ACC112 (cell line): ENCODE results near the gene OTX1.

Source experiments
- H2AFZ ChIP-seq: fragments of 200-600 bp; sonication (generic); one replicate; pipeline ENCODE4 v1.6.0; 2017; ENCODE audit warnings: antibody characterized with exemption, low read length; ENCODE audit not compliant: unreplicated experiment
- H3K27ac ChIP-seq: fragments of 200-600 bp; sonication (generic); 2 replicates; pipeline ENCODE4 v1.5.1; 2014; ENCODE audit warnings: low read depth, mild to moderate bottlenecking, antibody characterized with exemption, low read length, moderate library complexity
- H3K27me3 ChIP-seq: fragments of 200-600 bp; sonication (generic); 2 replicates; pipeline ENCODE4 v1.6.1; 2014; ENCODE audit warnings: mild to moderate bottlenecking, antibody characterized with exemption, low read length, moderate library complexity, mixed read lengths; ENCODE audit not compliant: insufficient read depth
- H3K36me3 ChIP-seq: fragments of 200-600 bp; sonication (generic); 2 replicates; pipeline ENCODE4 v1.6.1; 2016; ENCODE audit warnings: mild to moderate bottlenecking, antibody characterized with exemption, low read length, moderate library complexity, mixed read lengths; ENCODE audit not compliant: insufficient read depth
- H3K4me1 ChIP-seq: fragments of 200-600 bp; sonication (generic); one replicate; pipeline ENCODE4 v1.6.1; 2016; ENCODE audit warnings: low read length, mixed read lengths; ENCODE audit not compliant: insufficient read depth, unreplicated experiment, control insufficient read depth
- H3K4me3 ChIP-seq: fragments of 200-600 bp; sonication (generic); 2 replicates; pipeline ENCODE4 v1.5.1; 2014; ENCODE audit warnings: mild to moderate bottlenecking, low read depth, low read length
- H3K79me2 ChIP-seq: fragments of 200-600 bp; sonication (generic); one replicate; pipeline ENCODE4 v1.6.0; 2016; ENCODE audit warnings: low read length; ENCODE audit not compliant: control insufficient read depth, unreplicated experiment, insufficient read depth

Gene OTX1

GRCh38 chr2:63023444-63023843 is 27.2 kb upstream of the OTX1 start:
- Histone ChIP-seq H3K4me1 (no peaks in the 10 kb centered on the region), H3K27me3 (no peaks in the 10 kb centered on the region), H3K36me3 (no peaks in the 10 kb centered on the region), H2AFZ (no peak overlapping the region), H3K4me3 (no peak overlapping the region), H3K79me2 (no peaks in the 10 kb centered on the region), H3K27ac (no peak overlapping the region)

GRCh38 chr2:63027220-63027619 is 23.4 kb upstream of the OTX1 start:
- no peak overlapping the region for H3K27ac ChIP-seq
- no peak overlapping the region for H3K4me3 ChIP-seq
- H3K36me3 ChIP-seq = 0 out of 2 replicates have a peak, but pooled peaks cover 7% of the 10 kb centered on the region
- H3K27me3 ChIP-seq = no peaks in the 10 kb centered on the region
- H2AFZ ChIP-seq = no peak overlapping the region
- H3K4me1 ChIP-seq = peaks cover 7% of the 10 kb centered on the region
- H3K79me2 ChIP-seq = no peaks in the 10 kb centered on the region

GRCh38 chr2:63029058-63029457 is 21.6 kb upstream of the OTX1 start:
- Histone ChIP-seq H3K79me2 (no peaks in the 10 kb centered on the region), H2AFZ (no peak overlapping the region), H3K4me1 (peaks cover 8% of the 10 kb centered on the region), H3K4me3 (no peak overlapping the region), H3K36me3 (0 out of 2 replicates have a peak, but pooled peaks cover 7% of the 10 kb centered on the region), H3K27ac (no peak overlapping the region), H3K27me3 (no peaks in the 10 kb centered on the region)

GRCh38 chr2:63034526-63034925 is 16.1 kb upstream of the OTX1 start:
- Histone ChIP-seq H3K4me3 (no peak overlapping the region), H3K4me1 (peaks cover 16% of the 10 kb centered on the region), H3K79me2 (no peaks in the 10 kb centered on the region), H3K27me3 (no peaks in the 10 kb centered on the region), H2AFZ (no peak overlapping the region), H3K27ac (0 out of 2 replicates have a peak overlapping the region, but pooled peaks have one; percentile 3), H3K36me3 (0 out of 2 replicates have a peak, but pooled peaks cover under 1% of the 10 kb centered on the region)

GRCh38 chr2:63035169-63035568 is 15.5 kb upstream of the OTX1 start:
- Histone ChIP-seq H3K27me3 (no peaks in the 10 kb centered on the region), H2AFZ (no peak overlapping the region), H3K27ac (0 out of 2 replicates have a peak overlapping the region, but pooled peaks have one; percentile 3), H3K4me1 (peaks cover 16% of the 10 kb centered on the region), H3K79me2 (no peaks in the 10 kb centered on the region), H3K4me3 (no peak overlapping the region), H3K36me3 (no peaks in the 10 kb centered on the region)

- H3K27me3 ChIP-seq = no peaks in the 10 kb centered on the region
- H3K27ac ChIP-seq = no peak overlapping the region
- H3K4me1 ChIP-seq = peaks cover 16% of the 10 kb centered on the region
- H3K36me3 ChIP-seq = no peaks in the 10 kb centered on the region
- H3K79me2 ChIP-seq = no peaks in the 10 kb centered on the region
- H2AFZ ChIP-seq = no peak overlapping the region
- H3K4me3 ChIP-seq = no peak overlapping the region
Measured at GRCh38 chr2:63035660-63036059, 15.0 kb upstream of the OTX1 start.

GRCh38 chr2:63038034-63038433 is 12.6 kb upstream of the OTX1 start:
- Histone ChIP-seq H3K4me1 (peaks cover 16% of the 10 kb centered on the region), H2AFZ (no peak overlapping the region), H3K36me3 (no peaks in the 10 kb centered on the region), H3K27me3 (no peaks in the 10 kb centered on the region), H3K4me3 (no peak overlapping the region), H3K27ac (no peak overlapping the region), H3K79me2 (no peaks in the 10 kb centered on the region)

GRCh38 chr2:63040586-63040985 is 10.0 kb upstream of the OTX1 start:
- no peaks in the 10 kb centered on the region for H3K36me3 ChIP-seq
- no peaks in the 10 kb centered on the region for H3K79me2 ChIP-seq
- H2AFZ ChIP-seq = no peak overlapping the region
- no peaks in the 10 kb centered on the region for H3K4me1 ChIP-seq
- H3K27me3 ChIP-seq = no peaks in the 10 kb centered on the region
- no peak overlapping the region for H3K27ac ChIP-seq
- H3K4me3 ChIP-seq = no peak overlapping the region

- no peak overlapping the region for H2AFZ ChIP-seq
- H3K27ac ChIP-seq = no peak overlapping the region
- H3K36me3 ChIP-seq = no peaks in the 10 kb centered on the region
- no peaks in the 10 kb centered on the region for H3K27me3 ChIP-seq
- no peaks in the 10 kb centered on the region for H3K79me2 ChIP-seq
- no peaks in the 10 kb centered on the region for H3K4me1 ChIP-seq
- H3K4me3 ChIP-seq = no peak overlapping the region
Measured at GRCh38 chr2:63041592-63041991, 9.0 kb upstream of the OTX1 start.

GRCh38 chr2:63044362-63045327 is 6.0 kb upstream of the OTX1 start:
- H3K4me3 ChIP-seq = no peak overlapping the region

GRCh38 chr2:63046552-63046951 is 4.1 kb upstream of the OTX1 start:
- no peak overlapping the region for H3K4me3 ChIP-seq
- peaks cover 18% of the 10 kb centered on the region for H3K27me3 ChIP-seq
- 0 out of 2 replicates have a peak, but pooled peaks cover 3% of the 10 kb centered on the region for H3K36me3 ChIP-seq
- H2AFZ ChIP-seq = no peak overlapping the region
- no peak overlapping the region for H3K27ac ChIP-seq
- H3K4me1 ChIP-seq = peaks cover 8% of the 10 kb centered on the region
- H3K79me2 ChIP-seq = no peaks in the 10 kb centered on the region

More at GRCh38 chr2:63044362-63045327, 6.0 kb upstream of the OTX1 start:
- Histone ChIP-seq H2AFZ (no peak overlapping the region), H3K27ac (no peak overlapping the region), H3K27me3 (peaks cover 18% of the 10 kb centered on the region), H3K36me3 (0 out of 2 replicates have a peak, but pooled peaks cover 3% of the 10 kb centered on the region), H3K4me1 (peaks cover 6% of the 10 kb centered on the region), H3K79me2 (no peaks in the 10 kb centered on the region)
